NCI-H2227 treated with DMSO at 0.1 percent for 48 hours (cell line): Measurements from ENCODE around the gene GAGE10.
"Not testable (repeated sequence)": the region's sequence is repeated elsewhere in the genome, so short reads cannot be mapped to it uniquely, and the experiment has no call there.

Source experiments
- DNase-seq: peaks from one replicate; lab custom pipeline; 2025; lab: John Stamatoyannopoulos, UW

GAGE10 gene

GRCh38 chrX:49276671-49277534, 26.5 kb upstream of the GAGE10 start:
- no peak for DNase-seq

GRCh38 chrX:49277535-49277830, 26.0 kb upstream of the GAGE10 start:
- DNase-seq, result no peak

GRCh38 chrX:49278081-49278480, 25.4 kb upstream of the GAGE10 start:
- DNase-seq, result no peak

- DNase-seq, result peak; percentile 29
These were observed 20.8 kb upstream of the GAGE10 start for GRCh38 chrX:49282647-49283011.

- DNase-seq, result no peak
These were observed 19.2 kb upstream of the GAGE10 start for GRCh38 chrX:49284212-49284611.

GRCh38 chrX:49286136-49286535, 17.3 kb upstream of the GAGE10 start:
- DNase-seq, result no peak

- no peak for DNase-seq
These were observed 16.9 kb upstream of the GAGE10 start for GRCh38 chrX:49286581-49286980.

- DNase-seq, result no peak
These were observed 15.8 kb upstream of the GAGE10 start for GRCh38 chrX:49287665-49288064.

- no peak for DNase-seq
These were observed 13.2 kb upstream of the GAGE10 start for GRCh38 chrX:49290215-49290614.

- DNase-seq, result peak; percentile 11
These were observed 11.7 kb upstream of the GAGE10 start for GRCh38 chrX:49291615-49292337.

GRCh38 chrX:49292400-49293362, 10.8 kb upstream of the GAGE10 start:
- DNase-seq, result no peak

- DNase-seq, result not testable (repeated sequence)
These were observed 4.2 kb upstream of the GAGE10 start for GRCh38 chrX:49299293-49299692.

GRCh38 chrX:49300703-49301102, 2.7 kb upstream of the GAGE10 start:
- DNase-seq, result no peak

GRCh38 chrX:49307775-49308174, 4.3 kb downstream of the GAGE10 start:
- DNase-seq, result not testable (repeated sequence)

GRCh38 chrX:49308604-49309269, 5.3 kb downstream of the GAGE10 start:
- DNase-seq, result no peak

- no peak for DNase-seq
These were observed 6.0 kb downstream of the GAGE10 start for GRCh38 chrX:49309401-49309981.

- DNase-seq, result no peak
These were observed 6.9 kb downstream of the GAGE10 start for GRCh38 chrX:49310371-49310770.

GRCh38 chrX:49312176-49312575, 8.7 kb downstream of the GAGE10 start:
- DNase-seq, result no peak

GRCh38 chrX:49316085-49316484, 12.6 kb downstream of the GAGE10 start:
- no peak for DNase-seq

- DNase-seq, result not testable (repeated sequence)
These were observed 18.3 kb downstream of the GAGE10 start, which contains the start of gene GAGE12J for GRCh38 chrX:49321737-49322136. Gene GAGE12J, plus strand, starts transcription at chrX:49322037. Its CDS starts 1,157 bp downstream, at chrX:49323194.

- not testable (repeated sequence) for DNase-seq
These were observed 18.8 kb downstream of the GAGE10 start for GRCh38 chrX:49322266-49322665.
